GM18870 (cell line): ENCODE data around the gene CRYZL1.
"Not testable (repeated sequence)": the region's sequence is repeated elsewhere in the genome, so short reads cannot be mapped to it uniquely, and the experiment has no call there.

Experiments
- ATAC-seq: cut with Tn5 transposase; IDR thresholded peaks from one replicate; pipeline ENCODE4 v1.9.1; 2021; ENCODE audit warnings: moderate library complexity; ENCODE audit not compliant: unreplicated experiment

Gene CRYZL1

GRCh38 chr21:33641352-33642026 lies at the start of gene CRYZL1:
Gene CRYZL1 (minus strand): TSS chr21:33641741. CDS start chr21:33631551, 10,190 bp downstream.
- peak; percentile 86 for ATAC-seq

GRCh38 chr21:33690874-33691273 lies 49.3 kb upstream of the CRYZL1 start:
- ATAC-seq, result no peak

GRCh38 chr21:33688353-33688752 lies 46.8 kb upstream of the CRYZL1 start:
- no peak for ATAC-seq

GRCh38 chr21:33687634-33688033 lies 46.1 kb upstream of the CRYZL1 start:
- no peak for ATAC-seq

GRCh38 chr21:33686386-33686785 lies 44.8 kb upstream of the CRYZL1 start:
- no peak for ATAC-seq

GRCh38 chr21:33685613-33686197 lies 44.2 kb upstream of the CRYZL1 start:
- ATAC-seq, result no peak

GRCh38 chr21:33684923-33685560 lies 43.5 kb upstream of the CRYZL1 start:
- ATAC-seq, result no peak

GRCh38 chr21:33684068-33684467 lies 42.5 kb upstream of the CRYZL1 start:
- ATAC-seq, result no peak

GRCh38 chr21:33682992-33683627 lies 41.6 kb upstream of the CRYZL1 start:
- ATAC-seq, result no peak

GRCh38 chr21:33680870-33681269 lies 39.3 kb upstream of the CRYZL1 start:
- no peak for ATAC-seq

GRCh38 chr21:33677450-33677849 lies 35.9 kb upstream of the CRYZL1 start:
- no peak for ATAC-seq

GRCh38 chr21:33676666-33677065 lies 35.1 kb upstream of the CRYZL1 start:
- not testable (repeated sequence) for ATAC-seq

GRCh38 chr21:33674226-33674625 lies 32.7 kb upstream of the CRYZL1 start:
- ATAC-seq, result no peak

- no peak for ATAC-seq
These were observed 31.9 kb upstream of the CRYZL1 start for GRCh38 chr21:33673473-33673872.

GRCh38 chr21:33670076-33670978 lies 28.8 kb upstream of the CRYZL1 start:
- ATAC-seq, result no peak

- no peak for ATAC-seq
These were observed 27.1 kb upstream of the CRYZL1 start for GRCh38 chr21:33668620-33669019.

GRCh38 chr21:33668180-33668579 lies 26.6 kb upstream of the CRYZL1 start:
- ATAC-seq, result no peak

GRCh38 chr21:33667636-33668035 lies 26.1 kb upstream of the CRYZL1 start:
- ATAC-seq, result no peak

- no peak for ATAC-seq
These were observed 24.6 kb upstream of the CRYZL1 start for GRCh38 chr21:33666153-33666552.

- no peak for ATAC-seq
These were observed 22.6 kb upstream of the CRYZL1 start for GRCh38 chr21:33664135-33664534.

GRCh38 chr21:33663241-33663640 lies 21.7 kb upstream of the CRYZL1 start:
- no peak for ATAC-seq
